ENCODE measurements around the gene STX4. TPM values are rescaled to one million over a fixed set of nuclear protein-coding genes. Genes with fewer than 3 reads are reported as not detected.

STX4 gene
- total RNA-seq, 2 experiments from 2014 or later = 29.2 to 35.9 TPM

DNA sequence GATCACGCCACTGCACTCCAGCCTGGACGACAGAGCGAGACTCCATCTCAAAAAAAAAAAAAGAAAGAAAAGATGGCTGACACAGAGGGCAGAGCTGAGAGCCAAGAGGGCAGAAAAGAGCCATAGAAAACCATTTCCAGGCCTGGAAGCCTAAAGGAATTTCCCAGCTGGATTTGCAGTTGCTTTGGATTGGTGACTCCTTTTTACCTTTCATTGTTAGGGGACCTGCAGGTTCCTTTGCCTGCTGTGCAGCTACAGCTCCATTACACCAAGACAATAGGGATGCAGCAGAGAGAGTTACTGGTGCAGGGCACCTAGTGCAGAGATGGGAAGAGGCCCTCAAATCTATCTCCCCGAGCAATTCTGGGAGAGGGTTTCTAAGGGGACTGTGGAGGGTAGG lies 22.3 kb downstream of the STX4 start:
- ATAC-seq (no peak), DNase-seq (no peak)
- ChIA-PET POLR2A (no interaction called here), CTCF (interaction anchor here (0.7 to 0.9 kb wide), 2 partner anchors 11 to 70 kb away, joined by 3 to 4 read pairs; no protein-coding TSS in a partner anchor)
- Mint-ChIP-seq H3K27ac (no peak overlapping the region), H3K27me3 (no peaks in the 10 kb centered on the region), H3K4me1 (peaks cover 5% of the 10 kb centered on the region), H3K4me3 (no peak overlapping the region), H3K36me3 (ENCODE audit: low read depth) (peaks cover 6% of the 10 kb centered on the region), H3K9me3 (ENCODE audit: low read depth) (no peaks in the 10 kb centered on the region)
- intact Hi-C loops (cut with DNase I, micrococcal nuclease) = no loop called here

- intact Hi-C loops (cut with DNase I, micrococcal nuclease) = no loop called here
- ChIA-PET POLR2A (no interaction called here), CTCF (interaction anchor here (0.6 kb wide), 1 partner anchor 328 kb away, joined by 3 read pairs; no protein-coding TSS in a partner anchor)
- Mint-ChIP-seq H3K27me3 (no peaks in the 10 kb centered on the region), H3K4me1 (peaks cover 30% of the 10 kb centered on the region), H3K9me3 (ENCODE audit: low read depth) (no peaks in the 10 kb centered on the region), H3K27ac (no peak overlapping the region), H3K4me3 (no peak overlapping the region), H3K36me3 (ENCODE audit: low read depth) (peaks cover 17% of the 10 kb centered on the region)
- no peak for ATAC-seq
- no peak for DNase-seq
These were observed 27.9 kb downstream of the STX4 start for GRCh38 chr16:31061126-31061812.

DNA sequence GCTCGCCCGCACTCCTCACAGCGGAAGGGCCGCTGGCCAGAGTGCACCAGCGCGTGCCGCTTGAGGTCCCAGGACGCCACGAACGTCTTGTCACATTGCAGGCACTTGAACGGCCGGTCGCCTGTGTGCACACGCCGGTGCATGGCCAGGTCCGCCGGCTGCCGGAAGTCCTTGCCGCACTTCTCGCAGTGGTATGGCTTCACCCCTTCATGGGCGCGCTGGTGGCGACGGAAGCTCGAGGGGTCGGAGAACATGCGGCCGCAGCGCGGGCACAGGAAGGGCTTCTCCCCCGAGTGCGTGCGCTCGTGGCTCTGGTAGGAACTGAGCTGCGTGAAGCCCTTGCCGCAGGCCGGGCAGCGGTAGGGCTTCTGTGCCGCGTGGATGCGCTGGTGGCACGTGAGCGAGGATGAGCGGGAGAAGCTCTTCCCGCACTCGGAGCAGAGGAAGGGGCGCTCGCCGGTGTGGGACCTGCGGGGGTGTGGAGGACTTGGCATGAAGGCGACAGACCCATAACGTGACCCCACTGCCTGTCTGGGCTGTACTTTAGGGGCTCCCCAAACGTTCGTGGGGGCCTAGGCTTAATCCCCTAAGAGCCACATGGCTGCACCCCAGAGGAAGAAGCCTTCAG lies 28.6 kb downstream of the STX4 start:
- intact Hi-C loops (cut with DNase I, micrococcal nuclease) = no loop called here
- CTCF ChIA-PET = no interaction called here
- ATAC-seq (no peak), DNase-seq (no peak)
- Mint-ChIP-seq H3K4me3 (no peak overlapping the region), H3K27me3 (no peaks in the 10 kb centered on the region), H3K36me3 (ENCODE audit: low read depth) (peaks cover 18% of the 10 kb centered on the region), H3K9me3 (ENCODE audit: low read depth) (no peaks in the 10 kb centered on the region), H3K4me1 (peaks cover 34% of the 10 kb centered on the region), H3K27ac (no peak overlapping the region)
- POLR2A ChIA-PET = no interaction called here

GRCh38 chr16:31063495-31063842 lies 30.1 kb downstream of the STX4 start:
- ATAC-seq (no peak), DNase-seq (no peak)
- POLR2A ChIA-PET = interaction anchor here (0.6 kb wide), 1 partner anchor 328 kb away, joined by 3 read pairs; no protein-coding TSS in a partner anchor
- Mint-ChIP-seq H3K9me3 (ENCODE audit: low read depth) (no peaks in the 10 kb centered on the region), H3K27ac (no peak overlapping the region), H3K4me3 (no peak overlapping the region), H3K36me3 (ENCODE audit: low read depth) (peaks cover 18% of the 10 kb centered on the region), H3K27me3 (no peaks in the 10 kb centered on the region), H3K4me1 (peaks cover 34% of the 10 kb centered on the region)
- intact Hi-C loops (cut with DNase I, micrococcal nuclease) = no loop called here
- CTCF ChIA-PET = interaction anchor here (0.7 to 0.8 kb wide), 2 partner anchors 10 to 165 kb away, joined by 3 to 4 read pairs; no protein-coding TSS in a partner anchor

DNA sequence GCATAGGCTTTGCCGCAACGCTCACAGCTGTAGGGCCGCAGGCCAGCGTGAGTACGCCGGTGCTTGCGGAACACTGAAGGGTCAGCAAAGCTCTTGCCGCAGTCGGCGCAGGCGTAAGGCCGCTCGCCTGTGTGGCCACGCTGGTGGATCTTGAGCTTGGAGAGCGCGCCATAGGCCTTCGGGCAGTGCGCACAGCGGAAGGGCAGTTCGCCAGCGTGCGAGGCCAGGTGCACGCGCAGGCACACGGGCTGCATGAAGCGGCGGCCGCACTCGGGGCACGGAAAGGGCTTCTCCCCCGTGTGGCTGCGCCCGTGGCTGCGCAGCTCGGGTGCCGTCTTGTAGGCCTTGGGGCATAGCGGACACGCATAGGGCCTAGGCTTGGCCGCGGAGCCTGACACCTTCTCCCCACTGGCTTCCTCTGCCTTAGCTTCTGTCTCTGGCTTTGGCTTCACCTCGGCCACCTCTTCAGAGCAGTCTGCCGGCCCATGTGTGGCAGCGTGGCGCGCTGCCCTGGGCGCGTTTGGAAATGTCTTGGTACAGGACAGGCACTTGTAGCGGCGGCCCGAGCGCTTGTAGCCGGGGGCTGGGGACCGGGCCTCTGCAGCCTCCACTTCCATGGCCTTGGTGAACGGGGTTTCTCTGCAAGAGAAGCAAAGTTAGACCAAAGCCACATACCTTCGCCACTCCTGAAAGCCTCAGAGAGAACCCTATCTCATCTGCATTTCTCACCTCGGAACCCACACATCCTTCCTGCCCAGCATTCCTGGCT lies 30.7 kb downstream of the STX4 start:
- no peak overlapping the region for H3K4me3 Mint-ChIP-seq
- peaks cover 36% of the 10 kb centered on the region for H3K4me1 Mint-ChIP-seq
- DNase-seq (no peak), ATAC-seq (peak; percentile 30)
- no peaks in the 10 kb centered on the region for H3K9me3 Mint-ChIP-seq (ENCODE audit: low read depth)
- CTCF ChIA-PET = interaction anchor here (0.7 to 0.8 kb wide), 2 partner anchors 9 to 164 kb away, joined by 3 to 4 read pairs; no protein-coding TSS in a partner anchor
- H3K36me3 Mint-ChIP-seq (ENCODE audit: low read depth) = peaks cover 18% of the 10 kb centered on the region
- POLR2A ChIA-PET = interaction anchor here (0.6 kb wide), 1 partner anchor 328 kb away, joined by 3 read pairs; no protein-coding TSS in a partner anchor
- intact Hi-C loops (cut with DNase I, micrococcal nuclease) = no loop called here
- peak overlapping the region; percentile 63 for H3K27ac Mint-ChIP-seq
- no peaks in the 10 kb centered on the region for H3K27me3 Mint-ChIP-seq

- ChIA-PET POLR2A (no interaction called here), CTCF (interaction anchor here (0.6 to 1.1 kb wide), 3 partner anchors 72 to 106 kb away, joined by 3 read pairs; no protein-coding TSS in a partner anchor)
- Mint-ChIP-seq H3K27me3 (no peaks in the 10 kb centered on the region), H3K9me3 (ENCODE audit: low read depth) (no peaks in the 10 kb centered on the region), H3K4me3 (no peak overlapping the region), H3K36me3 (ENCODE audit: low read depth) (peaks cover 15% of the 10 kb centered on the region), H3K4me1 (peaks cover 40% of the 10 kb centered on the region), H3K27ac (peak overlapping the region; percentile 63)
- peak; percentile 31 for ATAC-seq
- no peak for DNase-seq
- intact Hi-C loops (cut with DNase I, micrococcal nuclease) = no loop called here
These were observed 31.6 kb downstream of the STX4 start for GRCh38 chr16:31064882-31065461.

- H3K27me3 Mint-ChIP-seq = no peaks in the 10 kb centered on the region
- no peaks in the 10 kb centered on the region for H3K9me3 Mint-ChIP-seq (ENCODE audit: low read depth)
- POLR2A ChIA-PET = no interaction called here
- H3K36me3 Mint-ChIP-seq (ENCODE audit: low read depth) = peaks cover 15% of the 10 kb centered on the region
- DNase-seq (no peak), ATAC-seq (no peak)
- H3K27ac Mint-ChIP-seq = no peak overlapping the region
- intact Hi-C loops (cut with DNase I, micrococcal nuclease) = no loop called here
- CTCF ChIA-PET = interaction anchor here (0.7 to 1.0 kb wide), 3 partner anchors 20 to 84 kb away, joined by 3 to 5 read pairs (median 3); no protein-coding TSS in a partner anchor
- peaks cover 49% of the 10 kb centered on the region for H3K4me1 Mint-ChIP-seq
- no peak overlapping the region for H3K4me3 Mint-ChIP-seq
These were observed 34.0 kb downstream of the STX4 start for GRCh38 chr16:31067342-31067741.

- no peak for ATAC-seq
- peak overlapping the region; percentile 97 for H3K4me3 Mint-ChIP-seq
- no peaks in the 10 kb centered on the region for H3K9me3 Mint-ChIP-seq (ENCODE audit: low read depth)
- CTCF ChIA-PET = interaction anchor here (0.7 kb wide), 1 partner anchor 14 kb away, joined by 3 read pairs; no protein-coding TSS in a partner anchor
- intact Hi-C loops (cut with DNase I, micrococcal nuclease) = loop anchor here (2.0 to 5.0 kb wide), 3 partner anchors 75 to 803 kb away; partner anchors contain the start of gene PHKG2 (in 1 of the 2)
- POLR2A ChIA-PET = interaction anchor here (0.6 to 1.7 kb wide), 4 partner anchors 41 to 71 kb away, joined by 3 to 4 read pairs (median 3); partner anchors contain the start of gene KAT8
- H3K36me3 Mint-ChIP-seq (ENCODE audit: low read depth) = peaks cover 16% of the 10 kb centered on the region
- H3K4me1 Mint-ChIP-seq = peaks cover 34% of the 10 kb centered on the region
- DNase-seq = no peak
- peak overlapping the region; percentile 90 for H3K27ac Mint-ChIP-seq
- H3K27me3 Mint-ChIP-seq = no peaks in the 10 kb centered on the region
These were observed 38.5 kb downstream of the STX4 start for GRCh38 chr16:31071861-31072260.

- H3K4me1 Mint-ChIP-seq = peaks cover 34% of the 10 kb centered on the region
- ChIA-PET POLR2A (interaction anchor here (0.7 to 1.3 kb wide), 3 partner anchors 44 to 325 kb away, joined by 3 to 11 read pairs (median 4); partner anchors contain the start of gene PHKG2), CTCF (interaction anchor here (1.9 to 2.3 kb wide), 2 partner anchors 22 to 69 kb away, joined by 7 to 15 read pairs; partner anchors contain the start of gene VKORC1)
- DNase-seq (peak; percentile 62), ATAC-seq (peak; percentile 1)
- intact Hi-C loops (cut with DNase I, micrococcal nuclease) = loop anchor here (1.0 to 5.0 kb wide), 9 partner anchors 76 to 802 kb away; partner anchors contain the start of genes FBRS (in 1 of the 2), FUS (in 1 of the 2), PHKG2 (in 1 of the 2) and RUSF1 (in 1 of the 2)
- no peaks in the 10 kb centered on the region for H3K27me3 Mint-ChIP-seq
- peaks cover 22% of the 10 kb centered on the region for H3K36me3 Mint-ChIP-seq (ENCODE audit: low read depth)
- peak overlapping the region; percentile 90 for H3K27ac Mint-ChIP-seq
- H3K4me3 Mint-ChIP-seq = peak overlapping the region; percentile 97
- no peaks in the 10 kb centered on the region for H3K9me3 Mint-ChIP-seq (ENCODE audit: low read depth)
These were observed 39.3 kb downstream of the STX4 start for GRCh38 chr16:31072540-31073141.

Data from activated CD4-positive, alpha-beta T cell treated with anti-CD3 and anti-CD28 coated beads for 36 hours (primary cell).